Heart left ventricle (tissue), 13 donors: ENCODE measurements around the gene RNU5B-1.

Experiments
- POLR2A ChIP-seq, 2 donors: fragments of 450-650 bp; IDR thresholded peaks; one replicate each; pipeline ENCODE4 v1.6.1; 2017; ENCODE audit warnings: antibody characterized with exemption in 2 of 2, mild to moderate bottlenecking in 2 of 2, moderate library complexity in 2 of 2
- TF ChIP-seq, protein P1 (sequence below), 12 donors: fragments of 200-600 bp; sonication (generic) in 4 of 12; IDR thresholded peaks; one replicate each; pipeline versions ENCODE4 v1.5.0 to v1.8.0; 2018 to 2022; ENCODE audit warnings: antibody characterized with exemption in 12 of 12, mild to moderate bottlenecking in 5 of 12
- donor health status: ischemic (EF 13 %, LVEDD 7.1; RV severe dilation, severe dysfunction).
- donor health status: DM: no; HTN: yes; CAD: no.
- donor health status: DM: no; HTN: no; CAD: no.
- donor health status: ischemic (EF 25% LVEDD 6.9; RV normal size, moderate dysfunction).
- donor health status: ischemic (EF 25% LVEDD 5.7; RV mildly dilated, moderate dysfunction).
- donor health status: ischemic (EF 35%, LVEDD 5.7; RV mildly dilated, moderate dysfunction).
- donor health status: nonischemic (EF 11% LVEDD 7.7; RV severe dilation, severe dysfunction).
- donor health status: DM: yes; HTN: yes; CAD: no.
- donor health status: PGD.
- donor health status: ischemic (EF 29% LVEDD 5.4; RV normal size, mild dysfunction).
- donor health status: nonischemic (EF 23%, LVEDD 6.1; RV moderate dilation, normal function).

DNA sequence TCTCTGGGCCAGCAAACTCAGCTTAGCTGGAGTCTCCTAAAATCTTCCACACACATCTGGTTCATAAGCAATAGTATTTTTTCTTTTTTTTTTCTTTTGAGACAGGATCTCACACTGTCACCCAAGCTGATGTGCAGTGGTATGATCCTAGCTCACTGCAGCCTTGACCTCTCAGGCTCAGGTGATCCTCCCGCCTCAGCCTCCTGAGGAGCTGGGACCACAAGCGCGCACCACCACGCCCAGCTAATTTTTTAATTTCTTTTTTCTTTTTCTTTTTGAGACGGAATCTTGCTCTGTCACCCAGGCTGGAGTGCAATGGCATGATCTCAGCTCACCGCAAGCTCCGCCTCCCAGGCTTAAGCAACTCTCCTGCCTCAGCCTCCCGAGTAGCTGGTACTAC, 34.3 kb downstream of the RNU5B-1 start:
- TF ChIP-seq, protein P1, sequence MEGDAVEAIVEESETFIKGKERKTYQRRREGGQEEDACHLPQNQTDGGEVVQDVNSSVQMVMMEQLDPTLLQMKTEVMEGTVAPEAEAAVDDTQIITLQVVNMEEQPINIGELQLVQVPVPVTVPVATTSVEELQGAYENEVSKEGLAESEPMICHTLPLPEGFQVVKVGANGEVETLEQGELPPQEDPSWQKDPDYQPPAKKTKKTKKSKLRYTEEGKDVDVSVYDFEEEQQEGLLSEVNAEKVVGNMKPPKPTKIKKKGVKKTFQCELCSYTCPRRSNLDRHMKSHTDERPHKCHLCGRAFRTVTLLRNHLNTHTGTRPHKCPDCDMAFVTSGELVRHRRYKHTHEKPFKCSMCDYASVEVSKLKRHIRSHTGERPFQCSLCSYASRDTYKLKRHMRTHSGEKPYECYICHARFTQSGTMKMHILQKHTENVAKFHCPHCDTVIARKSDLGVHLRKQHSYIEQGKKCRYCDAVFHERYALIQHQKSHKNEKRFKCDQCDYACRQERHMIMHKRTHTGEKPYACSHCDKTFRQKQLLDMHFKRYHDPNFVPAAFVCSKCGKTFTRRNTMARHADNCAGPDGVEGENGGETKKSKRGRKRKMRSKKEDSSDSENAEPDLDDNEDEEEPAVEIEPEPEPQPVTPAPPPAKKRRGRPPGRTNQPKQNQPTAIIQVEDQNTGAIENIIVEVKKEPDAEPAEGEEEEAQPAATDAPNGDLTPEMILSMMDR (IDR thresholded peaks at IDR 0.05), result no peak
- no peak for TF ChIP-seq POLR2A (IDR thresholded peaks at IDR 0.05)
